Chondrocyte (in vitro differentiated cells): ENCODE measurements around the gene ZNF264. TPM values are rescaled to one million over a fixed set of nuclear protein-coding genes. Genes with fewer than 3 reads are reported as not detected.
"Not testable (repeated sequence)": the region's sequence is repeated elsewhere in the genome, so short reads cannot be mapped to it uniquely, and the experiment has no call there.

Source experiments
- DNase-seq: peaks from one replicate; pipeline ENCODE4 v3.0.0; 2021; ENCODE audit warnings: mixed read lengths, low spot score
- H3K27ac Mint-ChIP-seq: one replicate; pipeline ENCODE4 v1.8.0; 2021; ENCODE audit warnings: mild to moderate bottlenecking, moderate library complexity, mixed read lengths; ENCODE audit not compliant: unreplicated experiment
- H3K27me3 Mint-ChIP-seq: 2 replicates; pipeline ENCODE4 v1.8.0; 2021; ENCODE audit warnings: low read depth, mixed read lengths
- H3K36me3 Mint-ChIP-seq: 2 replicates; pipeline ENCODE4 v1.8.0; 2021; ENCODE audit warnings: low read depth, mixed read lengths
- H3K4me1 Mint-ChIP-seq: 2 replicates; pipeline ENCODE4 v1.8.0; 2021; ENCODE audit warnings: low read depth, mild to moderate bottlenecking, mixed read lengths
- H3K4me3 Mint-ChIP-seq: one replicate; pipeline ENCODE4 v1.8.0; 2021; ENCODE audit warnings: mild to moderate bottlenecking, moderate library complexity, mixed read lengths; ENCODE audit not compliant: unreplicated experiment
- H3K9me3 Mint-ChIP-seq: 2 replicates; pipeline ENCODE4 v1.8.0; 2021; ENCODE audit warnings: low read depth, mixed read lengths
- total RNA-seq: library from RNA; stranded (reverse); gene quantifications from 3 replicates; pipeline ENCODE4 v1.2.1, GENCODE V29; 2021
- TF ChIP-seq, protein P1 (sequence below): fragments of 200-600 bp; sonication (generic); IDR thresholded peaks from 2 replicates; pipeline ENCODE4 v1.5.0; 2021; ENCODE audit warnings: antibody characterized with exemption, mild to moderate bottlenecking, moderate library complexity

ZNF264 gene
- total RNA-seq, 1 donor from 2014 or later: 35.4 TPM

DNA sequence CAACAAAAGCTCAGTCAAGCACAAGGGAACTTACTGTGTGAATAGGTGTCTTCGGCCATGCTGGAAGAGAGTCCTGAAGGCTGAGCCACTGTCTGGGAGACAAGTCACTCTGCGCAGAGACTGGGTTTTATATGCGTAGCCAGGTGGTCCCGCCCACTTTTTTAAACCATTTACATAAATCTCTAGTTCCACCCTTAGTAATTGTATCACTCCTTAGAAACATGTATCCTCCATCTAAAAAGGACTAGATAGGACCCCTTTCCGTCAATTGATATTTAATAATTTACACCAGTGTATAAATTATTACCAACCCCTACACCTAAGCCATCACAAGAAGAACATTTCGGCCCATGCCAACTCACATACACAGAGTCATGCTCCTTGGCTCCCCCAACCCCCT, 23.9 kb upstream of the ZNF264 start, which contains the start of gene DUXA:
TSS of gene DUXA (minus strand) at position 101 of the 400 bp plus-strand sequence. CDS start at position 59, 42 bp downstream.
- no peak for DNase-seq
- H3K4me3 Mint-ChIP-seq: no peak within 1 kb of the TSS
- no peaks in the 10 kb centered on the region for H3K36me3 Mint-ChIP-seq
- no peak within 1 kb of the TSS for H3K27ac Mint-ChIP-seq
- peaks cover 2% of the 10 kb centered on the region for H3K27me3 Mint-ChIP-seq
- TF ChIP-seq, protein P1, sequence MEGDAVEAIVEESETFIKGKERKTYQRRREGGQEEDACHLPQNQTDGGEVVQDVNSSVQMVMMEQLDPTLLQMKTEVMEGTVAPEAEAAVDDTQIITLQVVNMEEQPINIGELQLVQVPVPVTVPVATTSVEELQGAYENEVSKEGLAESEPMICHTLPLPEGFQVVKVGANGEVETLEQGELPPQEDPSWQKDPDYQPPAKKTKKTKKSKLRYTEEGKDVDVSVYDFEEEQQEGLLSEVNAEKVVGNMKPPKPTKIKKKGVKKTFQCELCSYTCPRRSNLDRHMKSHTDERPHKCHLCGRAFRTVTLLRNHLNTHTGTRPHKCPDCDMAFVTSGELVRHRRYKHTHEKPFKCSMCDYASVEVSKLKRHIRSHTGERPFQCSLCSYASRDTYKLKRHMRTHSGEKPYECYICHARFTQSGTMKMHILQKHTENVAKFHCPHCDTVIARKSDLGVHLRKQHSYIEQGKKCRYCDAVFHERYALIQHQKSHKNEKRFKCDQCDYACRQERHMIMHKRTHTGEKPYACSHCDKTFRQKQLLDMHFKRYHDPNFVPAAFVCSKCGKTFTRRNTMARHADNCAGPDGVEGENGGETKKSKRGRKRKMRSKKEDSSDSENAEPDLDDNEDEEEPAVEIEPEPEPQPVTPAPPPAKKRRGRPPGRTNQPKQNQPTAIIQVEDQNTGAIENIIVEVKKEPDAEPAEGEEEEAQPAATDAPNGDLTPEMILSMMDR: no peak
- peaks cover 6% of the 10 kb centered on the region for H3K4me1 Mint-ChIP-seq
- peaks cover 4% of the 10 kb centered on the region for H3K9me3 Mint-ChIP-seq

DNA sequence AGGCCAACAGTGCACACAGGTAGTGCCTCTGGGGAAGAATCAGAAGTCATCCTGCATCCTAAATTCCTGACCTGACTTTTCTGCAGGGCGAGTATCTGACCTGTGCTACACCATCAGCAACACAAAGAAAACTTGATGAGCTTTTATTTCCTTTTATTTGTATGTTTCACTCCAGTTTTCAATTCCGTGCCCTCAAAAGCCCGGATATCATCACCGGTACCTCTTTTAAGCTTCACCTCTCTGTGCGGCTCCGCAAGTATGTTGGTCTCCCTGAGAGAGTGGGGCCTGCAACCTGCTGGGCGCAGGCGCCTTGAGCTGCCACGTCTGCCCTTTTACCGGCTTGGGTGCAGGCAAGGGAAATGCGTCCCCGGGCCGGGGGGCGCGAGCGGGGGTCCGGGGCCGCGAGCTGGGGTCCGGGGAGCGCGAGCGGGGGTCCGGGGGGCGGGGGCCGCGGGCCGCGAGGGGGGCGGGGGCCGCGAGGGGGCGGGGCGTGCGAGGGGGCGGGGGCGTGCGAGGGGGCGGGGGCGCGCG, 19.7 kb upstream of the ZNF264 start:
- no peaks in the 10 kb centered on the region for H3K36me3 Mint-ChIP-seq
- TF ChIP-seq, protein P1: no peak
- H3K4me3 Mint-ChIP-seq: peak overlapping the region; percentile 66
- DNase-seq: no peak
- peaks cover 2% of the 10 kb centered on the region for H3K27me3 Mint-ChIP-seq
- H3K9me3 Mint-ChIP-seq: peaks cover 14% of the 10 kb centered on the region
- H3K27ac Mint-ChIP-seq: peak overlapping the region; percentile 74
- H3K4me1 Mint-ChIP-seq: peaks cover 12% of the 10 kb centered on the region

DNA sequence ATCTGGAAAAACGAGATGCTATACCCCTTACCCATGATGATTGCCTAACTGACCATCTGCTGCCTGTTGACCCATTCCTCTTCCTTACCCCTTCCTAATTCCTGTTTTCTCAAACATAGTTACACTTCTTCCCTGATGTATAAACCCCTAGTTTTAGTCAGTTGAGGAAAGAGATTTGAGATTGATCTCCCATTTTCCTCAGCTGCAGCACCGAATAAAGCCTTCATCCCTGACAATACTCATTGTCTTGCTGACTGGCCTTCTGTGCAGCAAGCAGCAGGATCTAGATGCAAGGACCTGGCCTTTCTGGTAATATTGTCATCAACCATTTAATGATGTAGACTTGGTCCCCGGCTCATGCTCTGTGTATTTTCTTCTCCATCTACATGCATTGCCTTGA, 999 bp upstream of the ZNF264 start:
- Mint-ChIP-seq H3K4me1 (peaks cover 31% of the 10 kb centered on the region), H3K36me3 (peaks cover 23% of the 10 kb centered on the region), H3K9me3 (peaks cover 19% of the 10 kb centered on the region), H3K27me3 (peaks cover 5% of the 10 kb centered on the region), H3K27ac (no peak overlapping the region), H3K4me3 (peak overlapping the region; percentile 93)
- DNase-seq: no peak
- TF ChIP-seq, protein P1: no peak

DNA sequence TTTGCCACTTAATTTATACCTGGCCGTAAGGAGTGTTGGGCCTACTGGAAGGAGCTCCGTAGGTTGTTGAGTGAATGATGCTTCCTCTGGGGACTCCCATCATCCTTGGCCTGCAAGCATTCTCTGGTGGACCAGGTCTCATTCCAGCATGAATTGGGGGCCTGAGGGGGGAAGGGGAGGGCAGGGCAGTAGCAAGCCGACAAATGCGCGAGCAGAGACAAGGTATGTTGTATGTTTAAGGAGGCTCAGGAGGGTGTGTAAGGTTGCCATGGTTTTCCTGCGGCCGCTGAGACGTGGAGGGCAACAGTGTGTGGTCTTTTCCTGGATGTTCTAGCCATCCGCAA, 749 bp downstream of the ZNF264 start:
- H3K27me3 Mint-ChIP-seq: peaks cover 5% of the 10 kb centered on the region
- H3K36me3 Mint-ChIP-seq: peaks cover 38% of the 10 kb centered on the region
- peak overlapping the region; percentile 93 for H3K4me3 Mint-ChIP-seq
- peak overlapping the region; percentile 71 for H3K27ac Mint-ChIP-seq
- TF ChIP-seq, protein P1: no peak
- peaks cover 19% of the 10 kb centered on the region for H3K9me3 Mint-ChIP-seq
- H3K4me1 Mint-ChIP-seq: peaks cover 31% of the 10 kb centered on the region
- DNase-seq: no peak

DNA sequence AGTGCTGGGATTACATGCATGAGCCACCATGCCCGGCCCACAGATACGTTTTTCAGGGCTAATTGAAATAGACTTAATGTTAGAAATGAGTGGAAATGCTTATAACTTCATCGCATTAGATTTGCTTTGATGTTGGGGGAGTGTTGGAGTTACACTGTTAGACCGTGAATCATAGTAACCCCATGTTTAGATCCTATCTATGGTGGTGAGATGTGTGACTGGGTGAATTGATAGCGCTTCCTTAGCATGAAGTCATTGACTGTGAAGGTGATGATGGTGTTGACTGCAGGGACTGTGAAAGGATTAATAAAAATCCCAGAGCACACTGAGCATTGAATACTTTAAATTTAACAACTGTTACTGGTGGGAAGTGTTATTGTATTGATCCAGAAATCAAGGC, 1.7 kb downstream of the ZNF264 start:
- H3K27ac Mint-ChIP-seq: no peak overlapping the region
- TF ChIP-seq, protein P1: no peak
- no peaks in the 10 kb centered on the region for H3K27me3 Mint-ChIP-seq
- peaks cover 14% of the 10 kb centered on the region for H3K9me3 Mint-ChIP-seq
- DNase-seq: no peak
- peak overlapping the region; percentile 93 for H3K4me3 Mint-ChIP-seq
- peaks cover 31% of the 10 kb centered on the region for H3K4me1 Mint-ChIP-seq
- peaks cover 37% of the 10 kb centered on the region for H3K36me3 Mint-ChIP-seq

DNA sequence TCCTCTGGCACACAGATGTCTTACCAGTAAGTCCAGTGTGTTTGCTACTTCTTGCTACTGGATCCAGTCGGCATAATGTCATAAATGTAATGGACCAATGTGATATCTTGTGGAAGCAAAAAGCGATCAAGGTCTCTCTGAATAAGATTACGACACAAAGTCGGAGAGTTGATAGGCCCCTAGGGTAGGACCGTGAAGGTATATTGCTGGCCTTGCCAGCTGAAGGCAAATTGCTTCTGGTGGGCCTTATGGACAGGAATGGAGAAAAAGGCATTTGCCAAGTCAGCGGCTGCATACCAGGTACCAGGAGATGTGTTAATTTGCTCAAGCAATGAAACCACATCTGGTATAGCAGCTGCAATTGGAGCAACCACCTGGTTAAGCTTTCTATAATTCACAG, 6.6 kb downstream of the ZNF264 start:
- peaks cover 14% of the 10 kb centered on the region for H3K4me1 Mint-ChIP-seq
- H3K36me3 Mint-ChIP-seq: peaks cover 38% of the 10 kb centered on the region
- not testable (repeated sequence) for H3K27me3 Mint-ChIP-seq, H3K4me3 Mint-ChIP-seq, DNase-seq, H3K9me3 Mint-ChIP-seq, H3K27ac Mint-ChIP-seq
